ENCODE measurements around the gene CBLIF.

The CBLIF gene

DNA sequence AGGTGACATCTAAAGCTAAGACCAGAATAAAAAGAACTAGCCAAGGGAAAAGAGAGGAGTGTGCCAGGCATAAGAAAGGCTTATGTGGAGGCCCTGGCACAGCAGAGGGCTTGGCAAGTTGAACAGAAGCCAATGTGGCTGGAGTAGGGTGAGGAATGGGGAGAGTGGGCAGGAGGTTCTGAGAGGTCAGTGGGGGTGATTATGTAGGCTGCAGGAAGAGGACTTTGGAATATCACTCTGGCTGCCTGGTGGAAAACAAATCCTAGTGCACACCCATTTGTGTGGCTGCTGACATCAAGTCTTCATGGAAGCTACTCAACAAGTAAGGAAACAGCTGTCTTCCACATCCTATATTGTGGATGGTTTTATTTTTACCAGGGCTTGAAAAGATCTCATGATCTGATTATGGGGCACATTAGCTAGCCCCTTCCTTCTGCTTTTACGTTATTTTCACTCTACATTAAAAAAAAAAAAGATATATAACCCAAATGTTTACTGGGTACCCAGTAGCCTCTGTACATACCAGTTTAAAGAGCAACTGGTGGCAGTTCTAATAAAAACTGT lies 38.2 kb downstream of the CBLIF start:
- no peak for DNase-seq (ENCODE audit: low spot score)
- TF ChIP-seq, protein P1, sequence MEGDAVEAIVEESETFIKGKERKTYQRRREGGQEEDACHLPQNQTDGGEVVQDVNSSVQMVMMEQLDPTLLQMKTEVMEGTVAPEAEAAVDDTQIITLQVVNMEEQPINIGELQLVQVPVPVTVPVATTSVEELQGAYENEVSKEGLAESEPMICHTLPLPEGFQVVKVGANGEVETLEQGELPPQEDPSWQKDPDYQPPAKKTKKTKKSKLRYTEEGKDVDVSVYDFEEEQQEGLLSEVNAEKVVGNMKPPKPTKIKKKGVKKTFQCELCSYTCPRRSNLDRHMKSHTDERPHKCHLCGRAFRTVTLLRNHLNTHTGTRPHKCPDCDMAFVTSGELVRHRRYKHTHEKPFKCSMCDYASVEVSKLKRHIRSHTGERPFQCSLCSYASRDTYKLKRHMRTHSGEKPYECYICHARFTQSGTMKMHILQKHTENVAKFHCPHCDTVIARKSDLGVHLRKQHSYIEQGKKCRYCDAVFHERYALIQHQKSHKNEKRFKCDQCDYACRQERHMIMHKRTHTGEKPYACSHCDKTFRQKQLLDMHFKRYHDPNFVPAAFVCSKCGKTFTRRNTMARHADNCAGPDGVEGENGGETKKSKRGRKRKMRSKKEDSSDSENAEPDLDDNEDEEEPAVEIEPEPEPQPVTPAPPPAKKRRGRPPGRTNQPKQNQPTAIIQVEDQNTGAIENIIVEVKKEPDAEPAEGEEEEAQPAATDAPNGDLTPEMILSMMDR (IDR thresholded peaks at IDR 0.05; ENCODE audit: extremely low read depth, missing control alignments) = no peak

DNA sequence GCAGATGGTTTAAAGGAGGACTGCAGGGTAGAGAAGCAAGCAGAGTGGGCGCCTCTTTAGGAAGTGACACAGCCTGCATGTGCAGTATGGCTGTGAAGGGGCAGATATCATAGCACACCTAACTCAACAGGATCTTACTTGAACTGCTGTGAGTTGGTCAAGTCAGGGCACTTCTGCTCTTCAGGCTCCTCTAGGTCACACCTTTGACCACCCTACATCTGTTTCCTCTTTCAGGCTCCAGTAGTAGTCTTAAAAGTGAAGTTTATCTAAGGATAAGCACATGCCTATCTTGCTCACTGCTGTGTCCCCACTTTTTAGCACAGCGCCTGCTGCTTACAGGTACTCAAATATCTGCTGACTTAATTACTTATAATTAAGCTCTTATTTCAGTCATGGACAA lies 41.2 kb downstream of the CBLIF start:
- TF ChIP-seq, protein P1 (IDR thresholded peaks at IDR 0.05; ENCODE audit: extremely low read depth, missing control alignments) = no peak
- no peak for DNase-seq (ENCODE audit: low spot score)

DNA sequence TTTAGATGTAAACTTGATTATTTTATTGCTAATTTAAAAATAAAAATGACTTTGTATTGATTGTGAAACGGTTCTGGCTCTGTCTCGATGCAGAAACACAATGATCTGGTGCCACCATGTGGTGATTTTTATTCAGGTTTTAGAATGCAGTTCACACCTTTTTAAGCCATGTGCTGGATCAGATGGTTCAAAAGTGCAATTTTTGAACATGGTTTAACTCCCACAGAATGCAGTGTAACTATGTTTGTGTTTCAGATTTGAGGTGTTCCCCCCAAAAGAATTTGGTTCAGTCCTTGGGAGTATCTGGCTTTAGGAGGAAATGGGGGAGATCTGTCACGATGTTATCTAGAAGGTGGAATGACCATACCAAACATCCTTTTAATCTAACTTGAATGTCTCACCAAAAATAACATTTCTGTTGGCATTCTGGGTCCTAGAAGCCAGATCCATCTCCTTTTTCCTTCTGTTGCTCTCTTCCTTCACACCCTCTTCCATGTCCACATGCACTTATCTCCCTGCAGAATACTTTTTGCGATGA lies 42.6 kb downstream of the CBLIF start:
- TF ChIP-seq, protein P1 (IDR thresholded peaks at IDR 0.05; ENCODE audit: extremely low read depth, missing control alignments) = peak; percentile 46
- peak; percentile 50 for DNase-seq (ENCODE audit: low spot score)

DNA sequence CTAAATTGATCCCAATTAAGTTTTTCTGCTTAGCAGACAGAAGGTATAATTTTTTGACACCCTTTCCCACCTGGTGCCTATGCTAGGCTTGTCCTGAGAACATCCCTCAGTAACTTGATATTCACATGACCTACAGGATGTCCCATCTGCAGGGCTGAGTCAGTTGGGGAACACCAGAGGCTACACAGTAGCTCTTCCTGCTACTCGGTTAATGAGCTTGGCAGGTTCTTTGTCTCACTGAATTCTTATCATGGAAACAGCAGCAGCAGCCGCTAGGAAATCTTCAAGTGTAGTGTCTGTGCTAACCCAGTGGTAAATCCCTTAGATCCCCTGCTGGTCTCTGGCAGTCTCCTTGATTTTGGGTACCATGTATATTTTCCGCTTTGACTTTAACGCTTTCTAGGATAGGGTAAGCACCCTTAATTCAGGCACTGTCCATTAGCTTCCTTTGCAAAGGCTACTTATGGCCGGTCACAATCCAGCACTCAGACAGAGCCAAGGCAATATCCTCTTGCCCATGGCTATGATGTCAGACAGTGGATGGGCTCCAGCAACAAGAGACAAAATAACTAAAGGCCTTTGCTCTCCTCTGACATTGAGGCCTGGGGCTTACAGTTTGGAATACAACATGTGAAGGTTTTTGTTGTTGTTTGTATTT lies 43.2 kb downstream of the CBLIF start:
- DNase-seq (ENCODE audit: low spot score) = no peak
- TF ChIP-seq, protein P1 (IDR thresholded peaks at IDR 0.05; ENCODE audit: extremely low read depth, missing control alignments) = no peak

DNA sequence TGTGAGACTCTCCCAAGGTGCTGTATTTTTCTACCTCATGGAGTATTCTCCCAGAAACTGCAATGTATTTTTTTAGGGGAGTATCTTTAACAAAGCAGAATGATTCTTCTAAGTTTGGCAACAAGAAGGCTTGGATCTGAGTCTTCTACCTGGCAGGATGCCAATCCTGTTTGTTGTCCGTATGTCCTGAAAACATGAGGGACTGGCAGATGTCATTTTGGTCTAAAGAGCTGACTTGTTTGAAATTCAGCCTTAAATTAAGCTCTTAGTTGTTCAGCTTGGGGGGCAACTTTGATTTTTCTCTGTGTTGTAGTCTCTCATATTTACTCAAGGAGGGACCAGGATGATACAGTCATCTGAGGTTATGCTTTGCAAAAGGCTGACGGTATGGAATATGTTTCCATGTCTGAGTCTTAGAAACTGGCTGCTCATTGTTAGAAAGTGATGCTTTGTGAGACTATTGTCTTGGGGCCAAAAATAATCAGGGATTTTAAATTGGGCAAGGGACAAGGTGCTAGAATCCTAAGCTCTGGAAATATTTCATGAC lies 44.1 kb downstream of the CBLIF start:
- TF ChIP-seq, protein P1 (IDR thresholded peaks at IDR 0.05; ENCODE audit: extremely low read depth, missing control alignments) = no peak
- no peak for DNase-seq (ENCODE audit: low spot score)

DNA sequence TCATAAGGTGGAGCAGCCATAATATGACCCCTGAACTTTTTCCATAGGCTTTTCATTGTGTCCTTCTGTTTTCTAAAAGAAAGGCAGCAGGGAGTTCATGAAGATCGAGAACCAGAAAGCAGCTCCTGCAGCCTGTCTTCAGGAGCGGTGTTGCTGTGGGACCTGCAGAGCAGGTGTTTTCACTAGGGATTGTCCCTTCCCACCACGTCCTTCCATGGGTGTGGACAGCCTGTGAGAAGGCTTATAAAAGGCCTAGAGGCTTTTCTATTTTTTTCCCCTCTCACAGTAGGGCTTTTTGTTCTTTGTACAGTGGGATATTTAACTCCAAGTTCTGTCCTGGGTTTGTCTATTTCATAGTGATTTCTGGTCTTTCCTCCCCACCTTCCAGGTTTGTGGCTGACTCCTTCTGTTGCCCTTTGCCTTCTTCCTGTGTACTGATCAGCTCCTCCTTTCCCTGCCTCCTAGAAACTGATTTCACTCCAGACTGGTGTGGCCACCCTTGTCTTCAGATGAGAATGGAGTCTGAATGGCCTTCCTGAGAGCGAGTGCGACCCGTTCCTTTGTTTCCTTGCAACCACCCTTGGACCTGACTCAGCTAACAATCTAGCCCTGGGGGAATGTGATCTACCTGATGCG lies 44.8 kb downstream of the CBLIF start:
- TF ChIP-seq, protein P1 (IDR thresholded peaks at IDR 0.05; ENCODE audit: extremely low read depth, missing control alignments) = no peak
- no peak for DNase-seq (ENCODE audit: low spot score)

DNA sequence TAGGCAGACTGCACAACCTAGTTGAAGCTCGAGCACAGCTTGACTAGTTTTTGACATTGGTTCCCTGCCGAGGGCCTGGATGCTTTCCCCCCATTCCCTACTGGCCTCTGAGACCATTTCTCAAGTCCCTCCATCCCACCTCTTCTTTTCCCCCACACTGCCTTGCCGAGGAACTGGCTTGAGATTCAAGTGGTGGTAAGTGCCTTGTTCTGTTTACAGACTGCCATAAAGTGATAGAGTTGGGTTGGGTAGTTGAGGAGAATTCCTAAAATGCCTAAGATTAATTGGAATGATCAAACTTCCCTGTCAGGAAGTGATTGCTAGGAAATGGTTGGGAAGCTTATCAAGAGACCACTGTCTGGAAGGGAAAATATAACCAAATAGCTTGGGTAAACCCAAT lies 50.9 kb downstream of the CBLIF start:
- TF ChIP-seq, protein P1 (IDR thresholded peaks at IDR 0.05; ENCODE audit: extremely low read depth, missing control alignments) = no peak
- DNase-seq (ENCODE audit: low spot score) = no peak
